ENCODE results near the gene SPECC1L.

SPECC1L gene

DNA sequence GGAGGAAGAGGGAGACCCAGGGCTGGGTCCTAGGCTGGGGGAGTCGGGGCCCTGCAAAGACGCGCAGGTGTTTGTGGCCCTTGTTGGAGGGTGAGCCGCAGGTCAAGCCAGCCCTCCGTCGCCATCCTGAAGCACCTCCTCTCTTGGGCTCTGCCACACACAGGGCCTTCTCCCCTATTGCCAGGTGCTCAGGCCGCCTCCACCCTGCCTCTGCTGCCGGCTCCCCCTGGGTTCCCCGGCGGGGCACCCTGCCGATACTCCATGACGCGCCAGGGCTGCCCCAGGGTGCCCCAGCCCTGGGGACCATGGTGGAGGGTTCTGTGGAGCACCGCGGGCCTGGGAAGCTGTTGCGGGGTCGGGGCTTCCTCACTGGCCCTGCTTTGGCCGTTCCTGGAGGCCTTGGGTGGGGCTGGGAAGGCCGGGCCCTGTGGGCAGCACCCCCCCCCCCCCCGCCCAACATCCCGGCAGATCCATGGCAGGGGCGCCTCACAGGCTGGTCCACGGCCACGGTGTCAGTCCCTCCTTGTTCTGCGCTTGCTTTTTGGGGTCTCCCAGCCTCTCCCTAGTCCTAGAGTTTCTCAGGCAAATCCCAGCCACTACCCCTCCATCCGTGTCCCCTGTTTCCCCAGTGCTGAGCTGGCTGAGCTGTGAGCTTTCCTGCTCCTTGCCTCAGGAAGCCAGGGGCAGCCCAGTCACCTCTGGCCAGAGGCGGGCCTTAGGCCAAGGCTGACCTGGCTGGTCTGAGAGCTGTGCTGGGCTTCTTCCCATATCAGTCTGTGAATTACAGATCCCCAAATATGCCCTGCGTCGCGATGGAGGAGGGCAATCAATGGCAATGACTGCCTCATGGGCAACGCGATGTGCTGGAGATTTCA is 154.5 kb downstream of the SPECC1L start:
- TF ChIP-seq, protein P1, sequence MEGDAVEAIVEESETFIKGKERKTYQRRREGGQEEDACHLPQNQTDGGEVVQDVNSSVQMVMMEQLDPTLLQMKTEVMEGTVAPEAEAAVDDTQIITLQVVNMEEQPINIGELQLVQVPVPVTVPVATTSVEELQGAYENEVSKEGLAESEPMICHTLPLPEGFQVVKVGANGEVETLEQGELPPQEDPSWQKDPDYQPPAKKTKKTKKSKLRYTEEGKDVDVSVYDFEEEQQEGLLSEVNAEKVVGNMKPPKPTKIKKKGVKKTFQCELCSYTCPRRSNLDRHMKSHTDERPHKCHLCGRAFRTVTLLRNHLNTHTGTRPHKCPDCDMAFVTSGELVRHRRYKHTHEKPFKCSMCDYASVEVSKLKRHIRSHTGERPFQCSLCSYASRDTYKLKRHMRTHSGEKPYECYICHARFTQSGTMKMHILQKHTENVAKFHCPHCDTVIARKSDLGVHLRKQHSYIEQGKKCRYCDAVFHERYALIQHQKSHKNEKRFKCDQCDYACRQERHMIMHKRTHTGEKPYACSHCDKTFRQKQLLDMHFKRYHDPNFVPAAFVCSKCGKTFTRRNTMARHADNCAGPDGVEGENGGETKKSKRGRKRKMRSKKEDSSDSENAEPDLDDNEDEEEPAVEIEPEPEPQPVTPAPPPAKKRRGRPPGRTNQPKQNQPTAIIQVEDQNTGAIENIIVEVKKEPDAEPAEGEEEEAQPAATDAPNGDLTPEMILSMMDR (IDR thresholded peaks at IDR 0.05; ENCODE audit: low read depth, low read length) = no peak
- DNase-seq (ENCODE audit: low read depth, low spot score) = no peak
- in situ Hi-C loops (cut with HindIII; ENCODE audit: low sequenced_read_pairs) = no loop called here
- H3K4me3 ChIP-seq (ENCODE audit: low read depth, low read length) = no peak overlapping the region

DNA sequence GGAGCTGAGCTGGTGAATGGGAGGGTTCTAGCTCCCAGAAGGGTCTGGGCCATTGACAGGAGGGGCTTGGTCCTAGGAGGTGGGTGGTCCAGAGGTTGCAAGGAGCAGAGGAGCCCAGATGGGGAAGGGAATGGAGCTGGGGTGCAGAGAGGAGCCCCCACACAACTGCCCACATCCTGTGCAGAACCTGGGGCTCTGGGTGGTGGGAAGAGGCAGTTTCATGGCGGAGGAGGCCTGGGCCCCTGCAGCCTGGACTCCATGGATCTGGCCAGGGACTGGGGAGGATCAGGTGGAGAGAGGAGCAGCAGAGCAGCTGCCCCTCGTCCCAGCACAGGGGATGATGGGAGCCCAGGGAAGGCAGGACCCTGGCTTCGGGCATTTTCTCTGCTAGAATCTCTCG is 155.8 kb downstream of the SPECC1L start:
- H3K4me3 ChIP-seq (ENCODE audit: low read depth, low read length) = no peak overlapping the region
- TF ChIP-seq, protein P1 (IDR thresholded peaks at IDR 0.05; ENCODE audit: low read depth, low read length) = no peak
- in situ Hi-C loops (cut with HindIII; ENCODE audit: low sequenced_read_pairs) = no loop called here

DNA sequence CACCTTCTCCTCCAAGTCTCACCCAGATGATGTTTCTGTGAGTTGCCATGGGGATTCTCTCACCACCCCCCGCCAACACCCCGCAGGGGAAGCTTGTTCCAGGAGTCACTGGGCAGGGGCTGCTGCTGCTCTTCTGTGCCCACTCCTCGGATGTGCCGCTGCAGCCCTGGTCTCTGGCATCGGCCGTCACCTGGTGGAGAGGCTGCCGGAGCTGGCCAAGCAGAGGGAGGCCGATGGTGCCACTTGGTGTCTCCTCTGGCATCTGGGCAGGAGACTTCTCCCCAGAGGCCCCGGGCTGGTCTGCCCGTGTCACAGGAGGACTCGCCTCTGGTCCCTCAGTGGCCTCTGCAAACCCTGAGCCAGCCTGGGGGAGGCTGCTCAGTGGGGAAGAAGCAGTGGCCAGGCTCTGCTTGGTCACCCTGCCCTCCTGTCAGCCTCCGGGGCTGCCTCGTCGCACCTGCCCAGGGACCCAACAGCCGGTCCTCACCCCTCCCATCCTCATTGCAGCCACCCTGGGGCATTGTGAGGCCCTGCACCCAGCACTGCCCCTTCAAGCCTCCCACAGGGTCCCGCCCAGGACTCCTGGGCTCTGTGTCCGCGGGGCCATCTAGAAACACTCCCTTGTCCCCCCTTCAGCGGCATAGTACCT is 156.3 kb downstream of the SPECC1L start:
- no peak for DNase-seq (ENCODE audit: low read depth, low spot score)
- TF ChIP-seq, protein P1 (IDR thresholded peaks at IDR 0.05; ENCODE audit: low read depth, low read length) = no peak
- H3K4me3 ChIP-seq (ENCODE audit: low read depth, low read length) = no peak overlapping the region
- in situ Hi-C loops (cut with HindIII; ENCODE audit: low sequenced_read_pairs) = no loop called here

More for the DNA sequence above, 155.8 kb downstream of the SPECC1L start:
- DNase-seq (ENCODE audit: low read depth, low spot score) = no peak

DNA sequence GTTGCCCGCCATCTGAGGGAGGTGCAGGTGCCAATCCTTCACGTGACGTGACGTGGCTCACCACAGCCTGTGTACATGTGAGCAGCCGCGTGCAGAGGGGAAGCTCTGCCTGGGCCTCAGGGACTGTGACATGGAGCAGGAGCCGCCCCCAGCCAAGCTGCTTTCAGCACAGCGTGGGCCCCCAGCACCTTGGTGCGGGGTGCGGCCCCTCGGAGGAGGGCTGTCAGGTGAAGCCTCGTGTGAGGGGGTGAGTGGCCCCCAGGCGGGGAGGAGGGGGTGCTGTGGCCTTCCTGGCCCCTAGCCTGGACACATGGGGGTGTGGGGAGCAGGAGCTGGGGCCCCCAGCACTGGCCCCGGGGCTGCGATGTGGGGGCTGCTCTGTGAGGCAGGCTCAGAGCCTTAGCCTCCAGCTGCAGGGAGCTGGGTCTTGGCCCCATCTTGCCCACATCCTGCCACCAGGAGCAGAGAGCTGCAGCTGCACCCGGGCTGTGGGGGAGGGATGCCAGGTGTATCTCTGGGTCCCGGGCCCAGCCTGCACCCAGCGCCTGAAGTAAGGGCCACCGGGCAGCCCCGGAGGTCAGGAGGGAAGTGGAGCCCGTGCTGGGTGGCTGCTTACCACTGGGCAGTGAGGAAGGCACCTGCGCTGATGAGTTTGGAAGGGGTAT is 157.0 kb downstream of the SPECC1L start, which contains the start of gene ADORA2A:
Gene ADORA2A, plus strand, starts transcription at position 100 of the 665 bp plus-strand sequence. CDS start 5,806 bp downstream, outside the sequence.
- TF ChIP-seq, protein P1 (IDR thresholded peaks at IDR 0.05; ENCODE audit: low read depth, low read length) = no peak
- H3K4me3 ChIP-seq (ENCODE audit: low read depth, low read length) = no peak within 1 kb of the TSS
- no peak for DNase-seq (ENCODE audit: low read depth, low spot score)
- in situ Hi-C loops (cut with HindIII; ENCODE audit: low sequenced_read_pairs) = no loop called here

DNA sequence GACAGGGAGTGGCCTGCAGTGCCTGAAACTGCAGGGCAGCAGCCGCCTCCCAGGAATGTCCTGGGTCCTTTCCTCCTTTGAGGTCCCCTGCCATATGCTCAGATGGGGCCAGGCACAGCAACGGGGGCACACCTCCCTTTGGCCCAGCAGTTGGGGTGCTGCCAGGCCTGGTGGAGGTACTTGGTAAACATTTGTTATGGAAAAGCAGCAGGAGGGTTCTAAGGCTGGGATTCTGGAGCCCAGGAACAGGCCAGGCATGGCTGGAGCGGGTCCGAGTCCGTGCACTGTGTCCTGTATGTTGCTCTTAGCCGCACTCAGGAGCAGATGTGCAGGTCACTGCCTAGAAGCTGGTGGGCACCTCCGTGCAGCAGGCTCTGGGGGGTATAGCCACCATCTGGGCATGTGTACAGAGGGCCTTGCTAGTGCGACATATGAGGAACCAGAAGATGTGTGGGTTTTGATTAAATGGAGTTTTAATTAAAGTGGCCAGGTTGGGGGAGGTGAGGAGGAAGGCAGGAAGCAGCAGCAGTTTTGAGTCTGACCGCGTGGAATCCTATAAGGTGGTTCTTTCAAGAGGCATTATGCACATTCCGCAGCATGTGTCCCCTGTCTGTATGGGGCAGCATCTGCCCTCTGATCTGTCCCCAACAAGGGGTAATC is 158.2 kb downstream of the SPECC1L start:
- H3K4me3 ChIP-seq (ENCODE audit: low read depth, low read length) = no peak overlapping the region
- DNase-seq (ENCODE audit: low read depth, low spot score) = no peak
- in situ Hi-C loops (cut with HindIII; ENCODE audit: low sequenced_read_pairs) = no loop called here
- TF ChIP-seq, protein P1 (IDR thresholded peaks at IDR 0.05; ENCODE audit: low read depth, low read length) = no peak

Measured in astrocyte of the spinal cord (primary cell).